Ovary (tissue), 3 donors: ENCODE data around the gene ACOT8.

Experiments
- CTCF ChIP-seq, 3 donors: fragments of 450-650 bp in 2 of 3; fragments of 200-600 bp in 1 of 3; IDR thresholded peaks; one replicate each; pipeline versions ENCODE4 v1.5.1 to v1.8.0; 2016 to 2022; ENCODE audit warnings: antibody characterized with exemption in 3 of 3, mild to moderate bottlenecking in 1 of 3
- POLR2A ChIP-seq: fragments of 450-650 bp; IDR thresholded peaks from one replicate; pipeline ENCODE4 v1.6.1; 2017; ENCODE audit warnings: antibody characterized with exemption, mild to moderate bottlenecking, moderate library complexity
- donor health status: DM: no; HTN: no; CAD: no.

DNA sequence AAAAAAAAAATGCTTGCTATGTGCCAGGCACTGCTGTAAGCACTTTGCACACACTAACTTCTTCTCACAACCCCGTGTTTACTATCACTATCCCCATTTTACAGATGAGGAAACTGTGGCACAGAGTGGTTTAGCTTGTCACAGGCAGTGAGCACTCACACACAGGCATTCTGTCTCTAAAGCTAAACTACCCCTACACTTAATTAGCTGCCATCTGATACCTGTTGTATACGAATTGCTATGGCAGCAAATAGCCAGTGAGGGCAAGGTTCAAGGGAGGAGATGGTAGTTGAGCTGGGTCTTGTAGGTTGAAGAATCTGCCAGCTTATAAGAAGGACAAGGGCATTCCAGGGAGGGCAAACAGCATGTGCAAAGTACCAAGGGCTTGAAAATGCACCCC lies 35.2 kb downstream of the ACOT8 start:
- TF ChIP-seq POLR2A = no peak
- no peak for TF ChIP-seq CTCF (IDR thresholded peaks at IDR 0.05)
